Measurements from ENCODE around the gene ELOVL3.

- no peak for TF ChIP-seq EZH2 (IDR thresholded peaks at IDR 0.05; ENCODE audit: borderline replicate concordance, low read length)
- TF ChIP-seq, protein P1, sequence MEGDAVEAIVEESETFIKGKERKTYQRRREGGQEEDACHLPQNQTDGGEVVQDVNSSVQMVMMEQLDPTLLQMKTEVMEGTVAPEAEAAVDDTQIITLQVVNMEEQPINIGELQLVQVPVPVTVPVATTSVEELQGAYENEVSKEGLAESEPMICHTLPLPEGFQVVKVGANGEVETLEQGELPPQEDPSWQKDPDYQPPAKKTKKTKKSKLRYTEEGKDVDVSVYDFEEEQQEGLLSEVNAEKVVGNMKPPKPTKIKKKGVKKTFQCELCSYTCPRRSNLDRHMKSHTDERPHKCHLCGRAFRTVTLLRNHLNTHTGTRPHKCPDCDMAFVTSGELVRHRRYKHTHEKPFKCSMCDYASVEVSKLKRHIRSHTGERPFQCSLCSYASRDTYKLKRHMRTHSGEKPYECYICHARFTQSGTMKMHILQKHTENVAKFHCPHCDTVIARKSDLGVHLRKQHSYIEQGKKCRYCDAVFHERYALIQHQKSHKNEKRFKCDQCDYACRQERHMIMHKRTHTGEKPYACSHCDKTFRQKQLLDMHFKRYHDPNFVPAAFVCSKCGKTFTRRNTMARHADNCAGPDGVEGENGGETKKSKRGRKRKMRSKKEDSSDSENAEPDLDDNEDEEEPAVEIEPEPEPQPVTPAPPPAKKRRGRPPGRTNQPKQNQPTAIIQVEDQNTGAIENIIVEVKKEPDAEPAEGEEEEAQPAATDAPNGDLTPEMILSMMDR (IDR thresholded peaks at IDR 0.05; ENCODE audit: low read length): no peak
Observed at GRCh38 chr10:102191956-102192355, 34.1 kb upstream of the ELOVL3 start.
